ENCODE data around the gene MRFAP1.
"Not testable (repeated sequence)": the region's sequence is repeated elsewhere in the genome, so short reads cannot be mapped to it uniquely, and the experiment has no call there.

The MRFAP1 gene

DNA sequence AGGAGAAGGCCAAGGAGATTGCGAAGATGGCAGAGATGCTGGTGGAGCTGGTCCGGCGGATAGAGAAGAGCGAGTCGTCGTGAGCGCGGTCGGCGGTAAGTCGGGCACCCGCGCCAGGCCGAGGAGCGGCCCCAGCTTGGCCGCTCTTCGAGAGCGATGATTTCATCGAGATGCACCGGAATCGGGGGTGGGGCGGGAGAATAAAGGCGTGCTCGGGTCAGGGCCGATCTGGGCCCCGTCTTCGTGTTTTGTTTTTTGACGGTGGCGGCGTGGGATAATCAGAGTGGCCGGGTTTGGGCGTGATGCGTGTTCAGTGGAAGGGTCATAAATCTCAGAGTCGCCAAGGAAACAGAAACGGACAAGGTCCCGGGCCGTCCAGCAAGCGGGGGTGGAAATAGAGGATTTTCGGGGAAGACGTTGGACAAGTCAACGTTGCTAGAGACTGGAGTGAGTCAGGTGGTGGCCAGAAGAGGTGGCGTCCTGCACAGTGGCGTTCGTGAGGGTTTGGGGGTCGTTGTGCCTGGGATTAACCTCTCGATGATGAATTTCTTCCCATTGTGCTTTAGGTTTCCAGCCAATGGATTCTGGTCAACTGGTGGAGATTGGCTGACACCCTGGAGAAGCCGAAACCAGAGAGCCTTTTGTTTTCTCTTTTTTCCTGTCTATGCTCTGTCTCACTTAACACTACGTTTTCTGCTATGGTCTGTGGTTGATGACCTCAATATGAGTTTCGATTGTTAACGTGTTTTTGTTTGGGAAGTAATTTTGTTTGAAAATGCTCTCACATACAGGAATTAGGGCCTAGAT, 882 bp downstream of the MRFAP1 start:
- DNase-seq: peak; percentile 31

DNA sequence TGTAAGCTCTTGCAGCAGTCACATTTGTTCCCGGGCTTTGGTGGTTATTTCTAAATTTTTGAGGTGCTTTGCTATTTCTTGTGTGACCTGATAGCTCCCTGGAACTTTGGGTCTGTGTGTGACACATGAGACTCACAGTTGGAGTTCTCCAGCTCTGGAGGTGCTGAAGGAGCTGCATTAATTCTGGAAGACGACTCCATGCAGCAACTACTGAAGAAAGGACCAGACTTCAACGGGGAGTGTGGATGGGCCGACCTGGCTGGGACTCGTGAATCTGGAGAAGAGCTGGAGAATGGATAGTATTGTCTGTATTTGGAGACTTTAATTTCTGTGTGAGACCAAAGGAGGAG, 1.5 kb downstream of the MRFAP1 start:
- no peak for DNase-seq

DNA sequence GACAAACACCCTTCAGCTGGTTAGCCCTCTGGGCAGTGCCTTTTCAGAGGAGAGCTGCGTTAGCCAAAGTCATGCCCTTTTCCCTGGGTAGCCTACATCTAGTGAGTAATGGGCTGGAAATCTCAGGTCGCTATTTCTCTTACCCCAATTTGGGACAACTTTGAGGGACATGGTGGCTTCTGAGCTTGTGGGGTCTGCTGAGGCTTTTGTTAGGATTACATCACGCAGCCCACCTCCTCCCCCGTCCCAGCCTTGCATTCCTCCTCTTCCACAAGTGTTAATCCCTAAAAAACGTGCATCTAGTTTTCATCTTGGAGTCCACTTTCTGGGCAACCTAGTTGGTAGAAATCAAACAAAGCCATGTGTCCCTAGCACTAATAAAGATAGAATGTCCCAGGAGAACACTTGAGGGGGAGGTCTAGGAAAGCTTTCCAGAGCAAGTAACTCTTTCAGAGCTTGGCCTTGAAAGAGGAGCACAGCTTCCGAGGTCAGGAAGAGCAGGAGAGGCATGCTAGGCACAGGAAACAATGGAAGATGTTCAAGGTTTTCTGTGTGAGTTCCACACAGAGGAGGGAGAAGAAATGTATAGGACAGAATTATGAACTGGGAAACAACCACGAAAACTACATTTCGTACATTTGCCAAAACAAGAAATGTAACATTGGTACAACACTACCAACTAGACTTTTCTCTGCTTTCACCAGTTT, 2.8 kb downstream of the MRFAP1 start:
- DNase-seq: no peak

DNA sequence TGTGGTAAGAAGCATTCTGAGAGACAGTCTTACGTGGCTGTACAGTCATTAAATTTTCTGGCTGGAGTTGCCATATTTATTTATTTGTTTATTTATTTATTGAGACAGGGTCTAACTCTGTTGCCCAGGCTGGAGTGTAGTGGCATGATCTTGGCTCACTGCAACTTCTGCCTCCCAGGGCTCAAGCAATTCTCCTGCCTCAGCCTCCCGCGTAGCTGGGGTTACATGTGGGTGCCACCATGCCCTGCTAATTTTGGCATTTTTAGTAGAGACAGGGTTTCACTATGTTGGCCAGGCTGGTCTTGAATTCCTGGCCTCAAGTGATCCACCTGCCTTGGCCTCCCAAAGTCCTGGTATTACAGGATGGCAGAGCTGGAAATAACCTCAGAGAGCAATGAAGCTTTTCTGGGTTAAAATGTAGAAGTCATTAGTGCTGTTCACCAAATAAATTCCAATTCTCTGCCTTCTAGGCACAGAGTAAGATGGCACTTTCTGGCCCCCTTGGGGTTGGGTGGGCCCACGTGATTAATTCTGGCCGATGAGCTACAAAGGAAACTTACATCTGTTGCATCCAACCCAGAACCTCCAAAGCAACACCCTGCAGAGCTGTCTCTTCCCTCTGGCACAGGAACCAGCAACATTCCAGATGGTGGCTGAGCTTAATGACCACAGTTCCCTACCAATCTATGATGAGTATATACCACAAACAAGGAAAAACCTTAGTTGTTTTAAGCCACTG, 4.5 kb downstream of the MRFAP1 start:
- no peak for DNase-seq

DNA sequence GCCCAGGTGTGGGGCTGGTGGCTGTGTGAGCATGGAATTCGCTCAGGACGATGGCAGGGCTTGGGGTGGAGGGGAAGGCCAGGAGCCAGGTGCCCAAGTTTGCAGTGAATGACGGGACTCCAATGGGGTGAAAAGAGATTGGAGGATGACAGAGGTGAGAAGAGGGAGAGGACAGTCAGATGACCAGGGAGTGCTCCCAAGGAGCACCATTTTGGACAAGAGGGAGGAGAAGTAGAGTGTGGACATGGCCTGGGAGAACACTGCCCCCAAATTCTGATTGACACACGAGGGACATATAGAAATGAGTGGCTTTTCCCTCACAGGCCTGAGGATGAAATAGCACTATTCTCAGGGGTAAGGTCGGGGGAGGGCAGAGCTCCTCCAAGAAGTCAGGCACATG, 6.7 kb downstream of the MRFAP1 start:
- no peak for DNase-seq

DNA sequence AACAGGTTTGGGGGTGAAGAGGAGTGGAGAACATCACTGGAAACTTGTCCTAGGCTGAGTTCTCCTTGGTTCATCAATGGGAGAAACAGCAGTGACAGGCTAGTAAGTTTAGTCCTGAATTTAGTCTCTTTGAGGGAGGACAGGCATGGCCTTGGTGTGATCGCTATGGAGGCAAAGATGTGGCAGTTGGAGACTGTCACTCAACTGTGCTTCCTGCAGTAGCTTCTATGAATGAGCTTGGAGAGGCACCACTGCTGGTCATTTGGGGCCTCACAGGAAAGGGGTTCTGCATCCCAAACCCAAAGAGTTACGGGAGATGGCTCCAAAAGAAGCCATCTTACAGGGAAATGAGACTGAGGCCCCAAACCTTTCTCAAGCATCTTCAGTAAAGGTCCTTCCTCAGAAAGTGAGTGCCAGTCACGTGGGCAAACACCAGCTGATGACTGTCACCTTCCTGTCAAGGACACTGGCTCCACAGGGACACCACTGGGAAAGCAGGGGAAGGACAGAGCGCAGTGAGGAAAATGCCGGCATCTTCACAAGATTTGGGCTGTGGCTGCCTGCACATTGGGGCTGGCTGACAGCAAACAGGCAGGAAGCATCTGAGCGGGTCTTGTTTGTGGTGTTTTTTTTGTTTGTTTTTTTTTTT, 7.2 kb downstream of the MRFAP1 start:
- no peak for DNase-seq

DNA sequence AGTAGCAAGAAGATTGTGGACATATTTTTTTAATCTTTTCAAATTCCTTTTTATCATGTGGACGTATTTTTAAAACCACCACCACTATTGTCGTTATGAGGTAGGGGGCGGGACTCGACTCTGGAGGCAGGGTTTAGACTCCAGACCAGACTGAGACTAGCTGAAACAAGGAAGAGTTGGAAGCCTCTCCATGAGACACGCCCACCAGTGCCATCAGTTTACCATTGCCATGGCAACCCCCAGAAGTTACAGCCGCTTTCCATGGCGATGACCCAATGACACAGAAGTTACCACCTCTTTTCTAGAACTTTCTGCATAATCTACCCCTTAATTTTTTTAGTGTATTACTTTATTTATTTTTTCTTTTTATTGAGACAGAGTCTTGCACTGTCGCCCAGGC, 8.7 kb downstream of the MRFAP1 start:
- no peak for DNase-seq

DNA sequence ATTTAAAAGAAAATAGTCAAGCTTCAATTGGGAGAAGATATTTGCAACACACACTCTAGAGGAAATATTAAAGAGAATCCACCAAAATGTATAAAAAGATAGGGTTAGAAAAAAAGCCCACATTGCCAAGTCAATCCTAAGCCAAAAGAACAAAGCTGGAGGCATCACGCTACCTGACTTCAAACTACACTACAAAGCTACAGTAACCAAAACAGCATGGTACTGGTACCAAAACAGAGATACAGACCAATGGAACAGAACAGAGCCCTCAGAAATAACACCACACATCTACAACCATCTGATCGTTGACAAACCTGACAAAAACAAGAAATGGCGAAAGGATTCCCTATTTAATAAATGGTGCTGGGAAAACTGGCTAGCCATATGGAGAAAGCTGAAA, 13.7 kb downstream of the MRFAP1 start:
- not testable (repeated sequence) for DNase-seq

DNA sequence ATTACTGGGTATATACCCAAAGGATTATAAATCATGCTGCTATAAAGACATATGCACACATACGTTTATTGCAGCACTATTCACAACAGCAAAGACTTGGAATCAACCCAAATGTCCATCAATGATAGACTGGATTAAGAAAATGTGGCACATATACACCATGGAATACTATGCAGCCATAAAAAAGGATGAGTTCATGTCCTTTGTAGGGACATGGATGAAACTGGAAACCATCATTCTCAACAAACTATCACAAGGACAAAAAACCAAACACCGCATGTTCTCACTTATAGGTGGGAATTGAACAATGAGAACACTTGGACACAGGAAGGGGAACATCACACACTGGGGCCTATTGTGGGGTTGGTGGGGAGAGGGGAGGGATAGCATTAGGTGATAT, 14.8 kb downstream of the MRFAP1 start:
- not testable (repeated sequence) for DNase-seq

DNA sequence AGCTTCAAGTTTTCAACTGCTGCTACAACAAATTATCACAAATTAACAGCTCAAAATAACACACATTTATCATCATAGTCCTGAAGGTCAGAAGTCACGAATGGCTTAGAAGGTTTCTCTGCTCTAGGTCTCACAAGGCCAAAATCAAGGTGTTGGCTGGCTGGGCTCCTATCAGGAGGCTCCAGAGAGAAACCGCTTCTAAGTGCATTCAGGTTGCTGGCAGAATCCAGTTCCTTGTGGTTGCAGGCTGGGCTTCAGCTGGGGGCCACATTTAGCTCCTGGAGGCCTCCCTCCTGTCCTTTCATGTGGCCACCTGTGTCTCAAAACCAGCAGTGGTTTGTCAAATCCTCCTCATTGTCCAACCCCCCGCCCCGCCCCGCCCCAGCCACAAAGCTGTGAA, 15.4 kb downstream of the MRFAP1 start:
- no peak for DNase-seq

DNA sequence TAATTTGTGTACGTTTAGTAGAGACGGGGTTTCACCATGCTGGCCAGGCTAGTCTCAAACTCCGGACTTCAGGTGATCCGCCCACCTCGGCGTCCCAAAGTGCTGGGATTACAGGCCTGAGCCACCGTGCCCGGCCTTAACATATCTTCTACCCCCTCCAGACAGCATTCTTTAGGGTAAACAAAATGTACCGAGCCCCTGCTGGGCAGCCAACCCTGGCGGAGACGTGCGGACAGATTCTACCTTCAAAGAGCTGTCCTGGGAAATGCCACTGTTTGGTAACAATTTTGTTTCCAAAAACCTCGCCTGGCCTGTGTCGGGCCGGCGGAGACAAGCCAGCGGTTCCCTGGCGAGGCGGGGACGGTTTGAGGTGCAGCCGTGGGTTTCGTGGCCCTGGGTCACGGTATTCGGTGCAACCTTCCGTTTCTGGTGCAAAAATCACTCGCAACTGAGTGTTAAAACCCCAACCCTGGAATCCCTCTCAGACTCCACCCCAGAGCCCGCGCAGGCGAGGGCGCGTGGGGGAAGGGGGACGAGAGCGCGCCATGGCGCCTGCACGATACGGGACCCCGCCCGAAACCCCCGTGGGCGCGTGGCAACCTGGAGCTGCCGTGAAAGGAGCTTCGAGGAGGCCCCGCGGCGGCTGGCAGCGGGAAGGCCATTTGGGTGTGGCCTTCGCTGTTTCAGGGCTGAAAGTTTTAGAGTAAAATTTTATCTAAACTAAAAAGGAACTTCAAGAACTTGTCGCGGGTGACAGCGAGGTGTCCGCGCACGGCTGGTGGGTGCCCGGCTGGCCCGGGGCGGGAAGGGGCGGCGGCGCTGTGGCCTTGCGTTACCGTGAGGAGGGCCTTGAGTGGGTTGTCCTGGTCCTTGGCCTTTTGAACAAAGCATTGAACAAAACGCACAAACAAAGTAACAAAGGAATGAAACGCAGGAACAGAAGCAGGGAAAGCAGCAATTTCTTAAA, 17.0 kb downstream of the MRFAP1 start:
- DNase-seq: no peak

DNA sequence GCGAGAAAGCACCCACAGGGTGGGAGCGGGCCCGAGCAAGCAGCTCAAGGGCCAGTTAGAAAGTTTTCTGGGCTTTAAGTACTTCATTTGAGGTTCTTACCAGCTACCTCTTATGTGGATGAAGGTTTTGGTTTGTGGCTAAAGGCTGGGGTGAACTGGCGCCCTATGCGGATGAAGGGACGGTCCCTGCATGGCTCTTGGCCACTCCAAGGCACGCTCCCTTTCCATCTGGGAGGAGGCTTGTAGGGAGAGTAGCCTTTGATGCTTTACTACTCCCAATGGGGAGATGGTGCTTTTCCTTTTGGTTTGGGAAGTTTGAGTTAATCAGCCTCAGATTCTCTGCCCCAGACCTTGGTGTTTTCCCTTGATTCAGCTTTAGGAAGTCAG, 17.7 kb downstream of the MRFAP1 start:
- DNase-seq: no peak

DNA sequence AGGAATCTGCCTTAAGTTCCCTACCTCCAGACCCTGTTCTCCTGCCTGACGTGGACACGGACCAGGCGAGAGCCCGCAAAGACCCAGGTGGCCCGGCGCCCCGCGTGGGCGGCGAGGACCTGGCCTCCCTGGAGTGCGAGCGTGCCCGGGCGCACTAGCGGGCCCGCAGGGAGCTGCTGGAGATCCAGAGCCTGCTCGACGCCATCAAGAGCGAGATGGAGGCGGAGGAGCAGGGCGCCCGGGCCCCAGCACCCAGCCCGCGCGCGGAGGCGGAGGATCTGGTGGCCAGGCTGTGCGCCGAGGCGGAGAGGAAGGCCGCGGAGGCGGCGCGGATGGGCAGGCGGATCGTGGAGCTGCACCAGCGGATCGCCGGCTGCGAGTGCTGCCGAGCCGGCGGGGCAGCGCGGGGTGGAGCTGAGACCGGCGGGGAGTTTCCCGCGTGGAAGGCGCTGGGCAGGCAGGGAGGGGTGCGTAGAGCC, 18.2 kb downstream of the MRFAP1 start:
- peak; percentile 34 for DNase-seq

DNA sequence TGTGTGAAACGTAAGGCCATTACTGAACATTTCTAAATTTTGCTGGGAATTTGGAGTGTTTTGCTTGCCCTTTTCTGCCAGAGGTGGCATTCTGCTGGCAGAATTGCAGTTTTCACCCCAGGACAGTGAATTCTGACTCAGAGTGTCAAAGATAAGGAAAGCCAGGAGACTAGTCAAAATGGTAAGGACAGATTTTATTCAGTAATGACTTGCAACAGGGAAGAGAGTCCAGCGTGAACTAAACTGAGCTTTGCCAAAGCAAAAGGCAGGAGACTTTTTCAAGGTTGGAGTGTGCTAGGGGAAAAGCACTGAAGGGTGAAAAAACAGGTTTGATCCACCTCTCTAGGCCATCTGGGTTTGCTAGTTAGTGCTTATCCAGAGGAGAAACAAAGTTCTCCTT, 19.4 kb downstream of the MRFAP1 start:
- DNase-seq: no peak

DNA sequence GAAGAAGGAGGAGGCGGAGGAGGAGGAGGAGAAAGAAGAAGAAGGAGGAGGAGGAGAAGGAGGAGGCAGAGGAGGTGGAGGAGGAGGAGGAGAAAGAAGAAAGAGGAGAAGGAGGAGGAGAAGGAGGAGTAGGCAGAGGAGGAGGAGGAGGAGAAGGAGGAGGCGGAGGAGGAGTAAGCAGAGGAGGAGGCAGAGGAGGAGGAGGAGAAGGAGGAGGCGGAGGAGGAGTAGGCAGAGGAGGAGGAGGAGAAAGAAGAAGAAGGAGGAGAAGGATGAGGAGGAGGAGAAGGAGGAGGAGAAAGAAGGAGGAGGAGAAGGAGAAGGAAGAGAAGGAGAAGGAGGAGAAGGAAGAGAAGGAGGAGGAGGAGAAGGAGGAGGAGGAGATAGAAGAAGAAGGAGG, 19.9 kb downstream of the MRFAP1 start:
- no peak for DNase-seq

DNA sequence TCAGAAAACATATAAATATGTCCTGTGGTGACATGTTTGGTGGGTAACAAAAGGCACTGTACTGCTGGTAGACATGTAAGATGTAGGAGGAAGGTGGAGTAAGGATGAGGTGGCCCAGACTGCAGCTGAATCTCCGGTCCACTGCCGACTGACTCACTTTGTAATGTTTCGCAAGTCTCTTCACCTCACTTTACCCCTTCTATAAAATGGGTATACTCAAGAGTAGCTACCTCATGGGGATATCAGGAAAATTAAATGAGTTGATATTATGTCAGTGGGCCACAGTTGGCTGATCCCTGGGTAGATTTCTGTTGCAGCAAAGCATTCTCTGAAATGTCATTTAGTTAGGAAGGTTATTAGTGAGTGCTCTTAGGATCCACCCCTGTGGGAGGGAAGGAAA, 22.1 kb downstream of the MRFAP1 start:
- no peak for DNase-seq

DNA sequence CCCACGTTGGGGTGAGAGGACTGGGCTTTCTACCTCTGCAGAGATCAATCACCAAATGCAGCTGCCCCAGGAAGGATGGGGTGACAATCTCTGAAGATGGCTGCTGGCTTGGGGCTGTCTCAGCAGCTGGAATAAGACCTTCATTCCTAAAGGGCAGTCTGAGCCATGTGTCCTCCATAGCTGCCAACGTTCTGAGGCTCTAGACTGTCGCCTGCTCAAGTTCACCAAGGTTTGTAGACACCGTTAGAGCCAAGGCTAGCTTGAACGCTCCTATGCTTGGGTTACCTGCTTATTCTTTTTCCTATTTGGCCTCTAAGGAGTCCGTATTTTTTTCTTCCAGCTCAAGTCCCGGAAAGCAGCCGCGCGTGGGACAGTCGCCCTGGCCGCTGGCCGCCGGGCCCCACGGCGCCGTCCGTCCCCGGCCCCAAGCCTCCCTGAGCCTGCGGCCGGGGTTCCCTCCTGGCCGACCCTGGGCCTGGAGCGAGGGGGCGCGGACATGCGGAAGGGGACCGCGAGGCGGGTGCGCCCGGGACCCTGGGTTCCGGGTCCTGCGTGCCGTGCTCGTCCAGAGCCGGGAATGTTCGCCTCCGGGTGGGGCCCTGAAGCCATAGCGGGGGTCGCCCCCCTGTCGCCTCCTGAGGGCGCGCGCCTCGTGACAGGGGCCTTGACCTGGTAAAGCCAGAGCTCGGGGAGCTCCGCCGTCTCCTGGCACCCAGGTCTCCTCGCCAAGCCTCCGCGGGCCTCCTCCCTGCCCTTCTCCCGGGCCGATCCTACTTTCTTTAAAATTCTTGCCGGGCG, 23.3 kb downstream of the MRFAP1 start:
- DNase-seq: no peak

DNA sequence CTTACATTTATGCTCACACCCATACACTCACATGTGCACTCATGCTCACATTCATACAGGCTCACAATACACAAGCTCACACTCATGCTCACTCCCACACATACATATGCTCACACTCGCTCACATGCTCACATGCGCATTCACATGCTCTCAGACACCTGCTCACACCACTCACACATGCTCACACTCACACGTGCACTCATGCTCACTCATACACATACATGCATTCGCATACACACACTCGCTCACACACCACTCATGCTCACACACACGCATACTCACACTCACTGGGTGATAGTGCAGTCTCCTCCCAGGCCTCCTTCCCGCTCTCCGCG, 24.8 kb downstream of the MRFAP1 start:
- DNase-seq: no peak

DNA sequence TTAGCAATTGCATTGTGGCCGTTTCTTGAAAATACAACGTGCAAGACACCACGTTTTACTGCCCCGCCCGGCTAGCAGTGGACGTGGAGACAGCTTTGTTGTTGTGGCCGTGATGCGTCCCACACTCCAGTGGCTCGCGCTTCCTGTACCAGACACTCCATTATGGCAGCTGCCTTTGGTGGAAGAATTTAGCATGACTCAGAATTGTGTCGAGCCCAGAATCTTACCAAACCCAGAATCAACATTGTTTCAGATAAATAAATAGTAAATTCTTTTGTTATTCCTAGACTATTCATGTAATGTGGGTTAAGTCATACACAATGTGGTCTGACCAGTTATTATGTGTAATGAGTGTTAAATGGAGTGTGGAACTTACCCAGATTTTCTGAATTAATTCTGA, 27.9 kb downstream of the MRFAP1 start:
- peak; percentile 29 for DNase-seq

DNA sequence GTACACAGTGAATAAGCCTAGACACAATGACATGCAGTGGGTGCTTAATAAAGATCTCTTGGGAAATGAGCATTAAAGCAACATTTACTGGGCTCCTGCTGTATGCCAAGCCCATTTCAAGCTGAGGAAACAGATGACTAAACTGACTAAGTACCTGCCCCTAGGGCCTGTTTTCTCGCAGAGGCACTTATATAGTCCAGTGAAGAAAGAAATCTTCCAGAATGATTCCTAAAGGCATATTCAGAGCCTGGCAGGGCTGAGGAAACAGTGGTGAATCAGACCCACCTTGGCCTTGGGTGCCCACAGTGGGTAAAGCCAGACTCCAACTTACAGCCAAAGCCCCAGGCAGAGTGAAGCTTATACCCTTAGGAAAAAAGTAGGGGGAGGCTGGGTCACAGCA, 31.2 kb downstream of the MRFAP1 start:
- DNase-seq: no peak

DNA sequence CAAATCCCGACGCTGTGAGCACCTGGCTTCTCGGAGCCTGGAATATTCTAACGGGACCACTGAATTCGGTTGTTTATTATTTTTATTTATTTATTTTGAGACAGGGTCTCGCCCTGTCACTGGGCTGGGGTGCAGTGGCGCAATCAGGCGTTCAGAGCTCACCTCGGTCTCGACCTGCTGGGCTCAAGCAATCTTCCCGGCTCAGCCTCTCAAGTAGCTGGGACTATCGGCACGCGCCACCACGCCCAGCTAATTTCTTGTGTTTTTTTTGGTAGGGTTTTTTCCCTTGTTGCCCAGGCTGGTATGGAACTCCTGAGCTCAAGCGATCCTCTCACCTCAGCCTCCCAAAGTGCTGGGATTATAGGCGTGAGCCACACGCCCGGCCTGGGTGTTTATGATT, 31.6 kb downstream of the MRFAP1 start:
- DNase-seq: no peak

Measured in fibroblast of skin of right quadriceps (primary cell).